ENCODE results near the gene NCOR1.
"Not testable (repeated sequence)": the region's sequence is repeated elsewhere in the genome, so short reads cannot be mapped to it uniquely, and the experiment has no call there.

NCOR1 gene

DNA sequence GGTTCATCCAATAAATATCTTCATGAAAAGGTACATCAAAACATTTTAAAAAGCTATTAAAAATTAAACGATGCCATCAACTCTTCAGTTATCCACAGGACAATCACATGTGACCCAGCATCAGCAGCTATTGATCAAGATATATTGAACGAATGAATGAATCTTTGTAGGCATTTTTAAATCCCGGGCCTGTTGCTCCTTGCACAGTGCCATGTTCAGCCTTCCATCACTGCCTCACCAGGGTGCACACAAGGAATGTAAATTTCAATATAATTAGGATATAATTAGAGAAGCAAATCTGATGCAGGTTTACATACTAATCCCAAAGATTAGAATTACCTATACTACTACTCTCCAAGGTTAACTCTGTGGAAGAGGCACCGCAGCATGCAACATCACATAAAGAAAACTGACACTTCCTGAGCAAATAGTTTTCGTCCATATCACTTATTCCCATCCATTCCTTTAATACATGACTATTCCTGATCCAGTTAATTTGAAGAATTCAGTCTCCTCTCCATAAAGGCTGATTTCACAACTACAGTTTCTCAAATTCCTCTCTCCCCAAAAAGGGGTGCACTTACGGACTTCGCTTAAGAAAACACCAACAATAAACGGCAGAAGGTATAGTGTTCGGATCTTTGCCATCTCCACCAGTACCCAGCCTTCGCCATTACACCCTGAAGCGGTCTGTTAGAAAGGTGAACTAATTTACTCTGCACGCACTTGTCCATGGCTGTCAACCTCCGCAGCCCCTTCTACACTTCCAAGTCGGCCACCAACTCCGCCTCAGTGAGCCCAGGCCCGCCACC lies 938 bp downstream of the NCOR1 start:
- peak; percentile 29 for DNase-seq (ENCODE audit: low spot score)

DNA sequence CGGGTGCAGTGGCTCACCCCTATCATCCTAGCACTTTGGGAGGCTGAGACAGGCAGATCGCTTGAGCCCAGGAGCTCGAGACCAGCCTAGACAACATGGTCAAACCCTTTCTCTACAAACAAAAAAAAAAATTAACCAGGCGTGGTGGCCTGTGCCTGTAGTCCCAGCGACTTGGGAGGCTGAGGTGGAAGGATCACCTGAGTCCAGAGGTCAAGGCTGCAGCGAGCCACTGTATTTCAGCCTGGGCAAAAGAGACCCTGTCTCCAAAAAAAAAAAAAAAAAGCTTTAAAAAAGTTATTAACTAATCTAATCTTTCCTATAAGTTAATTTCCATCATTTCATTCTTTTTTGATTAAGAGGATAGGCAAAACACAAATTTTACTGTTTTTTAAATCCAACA lies 2.5 kb downstream of the NCOR1 start:
- no peak for DNase-seq (ENCODE audit: low spot score)

DNA sequence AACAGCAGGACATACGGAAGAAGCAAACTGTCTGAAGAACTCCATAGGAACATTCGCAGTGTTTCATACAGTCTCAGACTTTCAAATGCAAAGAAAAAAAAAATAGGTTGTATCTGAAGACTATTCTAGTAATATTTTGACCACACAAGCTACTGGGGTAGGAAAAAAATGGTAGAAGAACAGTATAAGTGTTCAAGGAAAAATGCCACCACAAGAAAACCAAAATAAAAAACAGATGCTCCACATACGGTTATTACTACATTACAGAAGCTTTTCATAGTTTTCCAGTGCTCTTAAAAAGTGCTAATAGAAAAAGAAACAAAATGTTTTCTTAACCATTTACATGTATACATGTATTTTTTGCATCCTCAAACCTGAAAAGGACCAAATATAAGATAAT lies 3.7 kb downstream of the NCOR1 start:
- no peak for DNase-seq (ENCODE audit: low spot score)

DNA sequence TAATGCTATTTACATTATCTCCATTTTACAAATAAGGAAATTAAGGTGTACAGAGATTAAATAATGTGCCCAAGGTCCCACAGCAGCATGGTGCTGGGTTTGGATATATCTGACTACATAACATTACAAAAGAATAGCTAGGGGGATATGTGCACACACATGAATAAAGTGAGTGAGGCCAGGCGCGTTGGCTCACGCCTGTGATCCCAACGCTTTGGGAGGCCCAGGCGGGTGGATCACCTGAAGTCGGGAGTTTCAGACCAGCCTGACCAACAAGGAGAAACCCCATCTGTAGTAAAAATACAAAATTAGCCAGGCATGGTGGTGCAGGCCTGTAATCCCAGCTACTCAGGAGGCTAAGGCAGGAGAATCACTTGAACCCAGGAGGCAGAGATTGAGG lies 10.6 kb downstream of the NCOR1 start:
- DNase-seq (ENCODE audit: low spot score), result not testable (repeated sequence)

DNA sequence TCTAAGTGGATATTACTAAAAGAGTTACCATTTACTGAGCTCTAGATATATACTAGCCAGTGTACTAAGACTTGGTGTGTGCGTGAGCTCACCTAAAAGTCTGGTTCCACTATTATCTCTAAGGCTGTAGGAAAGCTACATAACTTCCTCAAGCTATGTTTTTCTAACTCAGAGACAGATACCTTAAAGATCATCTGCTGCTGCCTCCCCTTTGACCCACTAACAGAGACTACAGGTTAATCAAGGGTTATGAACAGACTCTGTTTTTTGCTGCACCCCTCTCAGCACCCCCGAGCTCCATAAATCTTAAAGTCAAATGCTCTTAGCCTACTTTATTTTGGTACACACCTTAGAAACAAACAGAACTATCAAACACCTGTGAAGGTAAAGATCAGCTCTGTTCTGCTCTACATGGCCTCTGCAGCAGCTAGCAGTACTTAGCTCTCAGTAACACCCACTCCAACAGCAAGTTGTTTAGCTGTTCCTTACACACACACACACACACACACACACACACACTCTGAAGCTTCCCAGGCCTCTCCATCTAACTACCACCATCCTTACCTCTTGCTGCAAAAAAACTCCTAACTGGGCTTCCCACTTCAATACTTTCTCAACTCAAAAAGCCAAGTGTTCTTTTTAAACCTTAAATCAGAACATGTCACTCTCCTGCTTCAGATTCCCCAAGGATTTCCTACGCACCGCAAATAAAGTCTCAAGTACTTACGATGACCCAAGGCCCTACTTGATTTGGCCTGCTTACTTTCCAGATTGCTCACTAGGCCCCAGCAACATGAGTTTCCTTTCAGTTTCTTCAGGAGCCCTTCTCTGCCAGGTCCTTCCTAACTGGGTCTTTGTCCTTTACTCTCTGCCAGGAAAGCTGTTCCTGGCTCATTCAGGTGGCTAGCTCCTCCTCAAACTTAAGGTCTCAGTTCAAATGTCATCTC lies 12.5 kb downstream of the NCOR1 start:
- not testable (repeated sequence) for DNase-seq (ENCODE audit: low spot score)

DNA sequence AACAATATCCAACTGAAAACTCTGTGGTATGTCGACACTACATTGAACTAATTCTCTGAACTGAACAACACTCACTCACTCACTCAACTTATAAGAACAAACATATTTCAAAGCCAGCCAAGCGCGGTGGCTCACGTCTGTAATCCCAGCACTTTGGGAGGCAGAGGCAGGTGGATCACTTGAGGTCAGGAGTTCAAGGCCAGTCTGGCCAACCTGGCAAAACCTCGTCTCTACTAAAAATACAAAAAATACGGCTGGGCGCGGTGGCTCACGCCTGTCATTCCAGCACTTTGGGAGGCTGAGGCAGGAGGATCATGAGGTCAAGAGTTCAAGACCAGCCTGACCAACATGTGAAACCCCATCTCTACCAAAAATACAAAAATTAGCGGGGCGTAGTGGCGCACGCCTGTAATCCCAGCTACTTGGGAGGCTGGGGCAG lies 13.6 kb downstream of the NCOR1 start:
- not testable (repeated sequence) for DNase-seq (ENCODE audit: low spot score)

DNA sequence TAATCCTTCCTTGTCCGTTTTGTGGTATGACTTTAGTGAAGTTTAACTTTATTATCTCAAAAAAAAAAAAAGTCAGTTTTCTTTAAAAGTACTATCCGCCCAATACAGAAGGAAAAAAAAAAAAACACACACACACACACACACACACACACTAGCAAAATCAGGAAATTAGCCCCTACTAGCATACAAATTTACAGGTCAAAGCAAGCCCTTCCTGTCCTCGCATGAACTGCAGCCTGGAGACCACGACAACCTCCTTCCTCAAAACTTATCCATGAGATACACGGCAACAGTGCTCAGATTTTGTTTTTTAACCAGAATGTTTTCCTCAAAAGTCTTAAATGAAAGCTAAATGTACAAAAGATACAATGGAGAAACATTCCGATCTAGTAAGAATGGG lies 16.2 kb downstream of the NCOR1 start:
- no peak for DNase-seq (ENCODE audit: low spot score)

DNA sequence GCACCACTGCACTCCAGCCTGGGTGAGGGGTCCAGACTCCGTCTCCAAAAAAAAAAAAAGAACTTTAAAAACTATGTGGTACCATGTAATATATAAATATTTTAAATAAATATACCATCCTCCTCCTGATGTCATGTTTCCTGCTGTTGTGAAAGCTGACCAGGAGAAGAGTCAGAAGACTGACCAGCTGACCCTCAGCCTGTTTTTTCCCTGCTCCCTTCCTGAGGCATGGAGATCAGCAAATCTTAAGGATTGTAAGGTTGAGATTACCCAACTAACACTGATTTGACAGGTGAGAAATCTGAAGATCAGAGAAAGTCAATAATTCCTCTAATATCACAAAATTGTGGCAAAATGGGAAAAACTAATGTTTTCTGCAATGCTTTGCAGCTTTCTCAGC lies 18.1 kb downstream of the NCOR1 start:
- DNase-seq (ENCODE audit: low spot score), result no peak

DNA sequence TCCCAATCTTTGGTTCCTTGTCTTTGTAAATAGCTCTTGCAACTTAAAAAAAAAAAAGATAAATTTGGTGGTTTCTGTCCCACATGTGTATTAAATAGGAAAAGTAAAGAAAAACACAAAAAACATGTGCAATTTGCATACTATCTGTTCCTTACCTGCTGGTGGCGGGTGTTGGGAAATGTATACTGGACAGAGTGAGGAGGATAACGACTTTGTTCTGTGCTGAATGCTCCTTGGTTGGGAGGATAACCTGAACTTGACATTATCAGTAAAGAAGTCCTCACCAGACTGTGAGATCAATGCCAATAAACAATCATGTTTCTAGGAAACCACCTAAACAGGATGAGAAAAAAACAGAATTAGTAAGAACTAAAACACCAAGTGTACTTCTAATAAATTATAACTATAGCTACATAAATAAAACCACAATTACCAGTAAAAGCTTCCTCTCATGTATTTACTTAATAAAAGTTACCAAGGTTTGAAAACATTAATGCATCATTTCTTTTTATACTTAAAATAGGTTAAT lies 21.0 kb downstream of the NCOR1 start:
- DNase-seq (ENCODE audit: low spot score), result not testable (repeated sequence)

DNA sequence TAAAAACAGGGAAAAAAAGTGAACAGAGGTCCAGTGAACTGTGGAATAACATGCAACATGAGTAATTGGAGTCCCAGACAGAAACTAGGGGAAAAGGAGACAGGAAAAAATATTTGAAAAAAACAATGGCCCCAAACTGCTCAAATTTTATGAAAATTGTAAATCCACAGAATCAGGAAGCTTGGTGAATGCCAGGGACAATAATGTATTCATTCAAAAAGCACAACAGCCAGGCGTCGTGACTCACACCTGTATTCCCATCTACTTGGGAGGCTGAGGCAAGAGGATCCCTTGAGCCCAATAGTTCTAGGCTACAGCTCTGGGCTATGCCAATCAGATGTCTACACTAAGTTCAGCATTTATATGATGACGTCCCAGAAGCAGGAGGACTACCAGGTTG lies 23.7 kb downstream of the NCOR1 start:
- no peak for DNase-seq (ENCODE audit: low spot score)

DNA sequence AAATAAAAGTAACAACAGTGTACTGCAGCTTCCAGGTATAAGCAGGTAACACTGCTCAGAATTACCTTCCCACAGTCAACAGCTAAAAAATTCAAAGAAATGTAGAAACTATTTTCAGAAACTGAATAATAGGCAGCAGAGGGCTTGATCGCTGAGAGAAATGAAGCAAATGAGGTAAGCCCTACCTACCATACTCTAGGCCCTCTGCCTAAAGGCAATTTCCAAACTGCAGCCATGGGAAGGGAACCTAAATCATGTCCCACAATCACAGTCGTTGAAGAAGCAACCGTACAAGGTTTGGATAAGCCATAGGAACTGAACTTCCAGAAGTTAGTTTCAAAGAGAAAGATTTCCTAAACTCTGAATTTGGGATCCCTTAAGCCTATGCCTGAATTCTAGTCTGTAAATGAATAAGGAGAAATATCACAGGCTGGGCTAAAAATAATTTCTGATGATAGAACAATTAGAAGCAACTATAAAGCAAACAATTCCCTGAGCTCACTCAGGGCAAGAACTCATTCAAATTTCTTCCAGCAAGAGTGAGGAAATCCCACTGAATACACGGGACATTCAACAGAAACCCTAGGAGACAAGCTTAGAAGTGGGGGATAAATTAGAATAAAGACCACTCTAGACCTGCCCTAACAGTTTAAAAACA lies 24.5 kb downstream of the NCOR1 start:
- no peak for DNase-seq (ENCODE audit: low spot score)

DNA sequence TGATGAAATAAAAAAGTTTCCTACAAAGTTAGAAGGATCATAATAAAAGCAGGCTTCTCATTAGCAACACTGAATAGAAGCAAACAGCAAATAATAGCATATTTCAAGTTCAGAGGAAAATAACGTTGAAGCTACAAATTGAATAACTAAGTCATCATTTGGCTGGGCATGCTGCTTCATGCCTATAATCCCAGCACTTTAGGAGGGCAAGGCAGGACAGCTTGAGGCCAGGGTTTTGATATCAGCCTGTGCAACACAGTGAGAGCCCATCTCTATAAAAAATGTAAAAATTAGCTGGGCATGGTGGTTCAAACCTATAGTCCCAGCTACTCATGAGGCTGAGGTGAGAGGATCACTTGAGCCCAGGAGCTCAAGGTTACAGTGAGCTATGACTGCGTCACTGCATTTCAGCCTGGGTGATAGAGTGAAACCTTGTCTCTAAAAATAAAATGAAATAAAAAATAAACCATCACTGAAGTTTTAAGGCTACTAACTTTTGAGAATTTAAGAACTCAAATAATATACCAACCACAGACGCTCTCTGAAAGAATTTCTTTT lies 25.5 kb downstream of the NCOR1 start:
- DNase-seq (ENCODE audit: low spot score), result no peak

DNA sequence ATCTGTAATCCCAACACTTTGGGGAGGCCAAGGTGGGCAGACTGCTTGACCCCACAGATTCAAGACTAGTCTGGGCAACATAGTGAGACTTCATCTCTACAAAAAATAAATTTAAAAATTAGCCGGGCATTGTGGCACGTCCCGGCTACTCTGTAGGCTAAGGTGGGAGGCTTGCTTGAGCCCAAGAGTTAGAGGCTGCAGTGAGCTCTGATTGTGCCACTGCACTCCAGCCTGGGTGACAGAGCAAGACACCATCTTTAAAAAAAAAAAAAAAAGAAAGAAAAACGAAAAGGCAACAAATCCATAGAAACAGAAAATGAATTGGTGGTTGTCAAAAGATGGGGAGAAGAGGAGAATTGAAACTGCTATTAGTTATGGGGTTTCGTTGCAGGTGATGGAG lies 27.7 kb downstream of the NCOR1 start:
- DNase-seq (ENCODE audit: low spot score), result no peak

DNA sequence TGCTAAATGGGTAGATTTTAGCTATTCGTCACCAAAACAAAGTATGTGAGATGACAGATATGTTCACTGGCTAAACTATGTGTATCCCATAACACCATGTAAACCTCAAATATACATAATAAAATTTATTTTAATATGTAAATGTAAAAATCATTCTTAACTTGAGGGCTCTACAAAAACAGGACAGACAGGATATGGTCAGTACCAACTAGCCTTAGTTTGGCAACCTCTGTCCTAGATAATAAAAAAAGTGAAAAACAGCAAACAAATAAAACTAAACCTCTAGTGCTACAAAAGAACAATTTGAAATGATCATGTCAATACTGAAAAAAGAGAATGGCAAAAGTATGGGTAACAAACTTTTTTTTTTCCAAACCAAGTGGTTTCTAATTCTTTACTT lies 33.8 kb downstream of the NCOR1 start:
- no peak for DNase-seq (ENCODE audit: low spot score)

DNA sequence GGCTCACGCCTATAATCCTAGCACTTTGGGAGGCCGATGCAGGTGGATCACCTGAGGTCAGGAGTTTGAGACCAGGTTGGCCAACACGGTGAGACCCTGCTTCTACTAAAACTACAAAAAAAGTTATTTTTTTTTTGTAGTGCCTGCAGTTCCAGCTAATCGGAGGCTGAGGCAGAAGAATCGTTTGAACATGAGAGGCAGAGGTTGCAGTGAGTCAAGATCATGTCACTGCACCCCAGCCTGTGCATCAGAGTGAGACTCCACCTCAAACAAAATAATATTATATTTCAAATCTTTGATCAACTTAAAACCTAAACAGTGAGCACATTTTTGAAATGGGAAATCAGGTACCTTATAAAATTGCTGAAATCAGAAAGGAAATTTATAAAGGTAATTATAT lies 36.5 kb downstream of the NCOR1 start:
- DNase-seq (ENCODE audit: low spot score), result no peak

DNA sequence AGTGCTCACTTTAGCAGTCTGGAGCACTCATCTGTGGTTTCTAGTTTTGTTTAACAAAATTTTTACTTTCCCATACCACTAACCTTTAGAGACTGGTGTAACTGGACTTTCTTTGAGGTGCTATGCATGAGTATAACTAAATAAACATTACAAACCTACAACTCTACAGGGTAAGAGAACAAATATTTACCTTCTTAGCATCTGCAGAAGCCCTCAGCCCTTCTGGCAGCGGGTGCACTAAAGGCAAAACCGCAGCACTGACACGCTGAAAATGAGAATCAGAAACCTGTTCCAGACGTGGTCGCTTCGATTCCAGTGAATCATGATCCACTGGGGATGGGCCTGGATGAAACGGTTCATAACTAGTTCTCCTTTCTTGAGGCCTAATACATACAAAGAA lies 43.7 kb downstream of the NCOR1 start:
- no peak for DNase-seq (ENCODE audit: low spot score)

DNA sequence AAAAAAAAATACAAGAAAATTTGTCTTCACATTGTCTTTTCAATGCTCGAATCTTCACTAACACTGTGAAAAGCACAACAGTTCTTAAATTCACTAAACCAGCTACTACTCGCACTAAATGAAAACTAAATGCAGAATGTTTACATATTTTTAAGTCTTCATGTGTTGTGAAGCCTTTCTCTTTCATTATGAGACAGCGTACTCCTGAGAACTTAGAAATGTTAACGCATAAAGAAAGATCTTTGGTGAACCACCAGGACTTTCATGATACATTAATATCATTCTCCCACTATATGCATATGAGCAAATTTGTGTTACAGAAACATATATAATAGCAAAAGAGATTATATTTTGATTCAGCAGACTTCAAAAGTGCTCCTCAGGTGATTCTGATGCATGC lies 48.6 kb downstream of the NCOR1 start:
- not testable (repeated sequence) for DNase-seq (ENCODE audit: low spot score)

DNA sequence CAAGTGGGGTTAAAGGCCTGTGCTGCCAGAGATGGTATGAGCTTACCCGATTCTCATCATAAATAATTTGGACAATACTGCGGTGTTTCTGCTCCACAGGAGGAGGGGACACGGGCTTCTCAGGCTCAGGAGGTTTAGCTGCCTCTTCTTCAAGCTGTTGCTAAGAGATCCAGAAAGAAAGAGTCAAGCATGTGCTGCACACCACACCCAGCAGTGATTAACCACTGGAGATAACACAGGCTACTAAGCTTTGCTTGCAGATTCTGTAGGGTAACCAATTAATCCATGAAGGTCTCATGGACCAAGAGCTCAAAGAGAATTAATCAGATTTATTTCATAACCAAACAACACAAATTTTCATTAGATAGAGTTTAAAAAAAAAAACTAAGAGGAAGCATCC lies 56.6 kb downstream of the NCOR1 start:
- no peak for DNase-seq (ENCODE audit: low spot score)

DNA sequence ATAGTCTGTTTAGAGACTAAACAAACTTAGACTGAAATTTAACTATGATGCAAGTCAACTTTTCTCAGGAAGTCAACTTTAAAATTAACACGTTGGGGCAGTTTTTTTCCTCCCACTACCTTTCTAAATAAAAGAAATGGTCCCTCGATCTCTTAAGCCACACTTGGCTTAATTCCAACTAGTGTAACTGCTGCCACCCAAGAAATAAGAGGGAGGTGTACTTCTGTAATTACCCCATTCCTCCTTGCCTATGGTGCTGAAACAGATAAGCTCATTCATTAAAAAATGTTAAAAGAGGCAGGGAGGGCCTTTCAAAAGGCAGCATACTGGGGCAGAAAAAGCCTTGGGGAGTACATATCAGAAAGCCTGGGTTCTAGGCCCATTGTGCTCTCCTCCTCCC lies 59.8 kb downstream of the NCOR1 start:
- no peak for DNase-seq (ENCODE audit: low spot score)

DNA sequence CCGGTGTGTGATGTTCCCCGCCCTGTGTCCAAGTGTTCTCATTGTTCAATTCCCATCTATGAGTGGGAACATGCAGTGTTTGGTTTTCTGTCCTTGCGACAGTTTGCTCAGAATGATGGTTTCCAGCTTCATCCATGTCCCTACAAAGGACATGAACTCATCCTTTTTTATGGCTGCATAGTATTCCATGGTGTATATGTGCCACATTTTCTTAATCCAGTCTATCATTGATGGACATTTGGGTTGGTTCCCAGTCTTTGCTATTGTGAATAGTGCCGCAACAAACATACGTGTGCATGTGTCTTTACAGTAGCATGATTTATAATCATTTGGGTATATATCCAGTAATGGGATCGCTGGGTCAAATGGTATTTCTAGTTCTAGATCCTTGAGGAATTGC lies 63.0 kb downstream of the NCOR1 start:
- not testable (repeated sequence) for DNase-seq (ENCODE audit: low spot score)

DNA sequence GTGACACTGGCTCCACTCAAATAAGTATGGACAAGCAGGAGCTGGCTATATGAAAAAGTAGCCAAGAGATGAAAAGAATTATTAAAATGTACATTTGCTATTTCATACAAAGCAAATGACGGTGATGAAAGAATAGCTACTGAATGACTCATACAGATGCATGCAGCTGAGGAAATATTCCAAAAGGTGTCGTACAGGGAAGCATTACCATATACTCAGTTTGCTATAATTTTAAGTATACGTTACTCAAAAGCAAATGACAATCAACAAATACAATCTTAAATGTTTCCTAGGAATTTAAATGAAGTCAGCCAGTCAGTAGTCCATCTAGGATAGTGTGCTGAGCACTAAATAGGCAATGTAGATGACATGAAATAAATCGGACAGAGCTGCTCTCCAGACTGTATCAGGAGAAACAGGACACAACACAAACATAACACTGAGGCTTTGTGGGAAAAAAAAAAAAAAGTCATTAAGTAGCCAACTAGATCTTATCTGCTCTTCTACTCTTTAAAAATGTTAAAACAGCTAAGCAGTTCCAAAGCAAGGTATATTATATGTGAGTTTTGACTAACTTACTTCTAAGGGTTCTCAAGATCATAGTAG lies 65.0 kb downstream of the NCOR1 start:
- peak; percentile 81 for DNase-seq (ENCODE audit: low spot score)

DNA sequence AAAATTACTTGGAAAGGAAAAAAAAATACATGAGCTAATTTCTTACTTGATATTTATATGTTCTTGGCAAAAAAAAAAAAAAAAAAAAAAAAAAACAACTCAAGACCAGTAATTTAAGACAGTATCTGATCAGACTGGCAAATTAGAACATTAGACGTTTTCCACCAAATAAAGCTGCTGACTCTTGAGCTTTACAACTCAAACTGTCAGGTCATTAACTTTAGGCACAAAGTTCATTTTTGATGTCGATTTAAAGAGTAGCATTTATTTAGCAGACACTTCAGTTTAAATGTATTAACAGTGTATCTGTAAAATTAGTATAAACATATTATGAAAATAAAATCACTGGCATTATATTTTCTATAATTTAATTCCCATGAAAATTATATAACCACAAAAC lies 66.7 kb downstream of the NCOR1 start:
- DNase-seq (ENCODE audit: low spot score), result no peak

Measured in SW480 (cell line).